Neural cell (in vitro differentiated cells): Measurements from ENCODE around the gene IDE. TPM values are rescaled to one million over a fixed set of nuclear protein-coding genes. Genes with fewer than 3 reads are reported as not detected.

Source experiments
- H2AFZ ChIP-seq: fragments of 200-600, 300-800 bp; sonication (generic), shearing (Covaris generic); 2 replicates; pipeline ENCODE4 v1.6.0; 2014; ENCODE audit warnings: low read depth, mild to moderate bottlenecking, antibody characterized with exemption, low read length, moderate library complexity
- H3F3A ChIP-seq: fragments of 200-600 bp; shearing (Covaris generic); 2 replicates; pipeline ENCODE4 v1.6.1; 2016; ENCODE audit warnings: mild to moderate bottlenecking, moderate library complexity, mixed read lengths, antibody characterized with exemption, low read length; ENCODE audit not compliant: insufficient read depth, poor library complexity, severe bottlenecking
- H3K27ac ChIP-seq: fragments of 200-600, 300-800 bp; sonication (generic), shearing (Covaris generic); 2 replicates; pipeline ENCODE4 v1.5.1; 2014; ENCODE audit warnings: mild to moderate bottlenecking, low read length, moderate library complexity
- H3K27me3 ChIP-seq: fragments of 300-800, 200-600 bp; sonication (generic), shearing (Covaris generic); 2 replicates; pipeline ENCODE4 v1.6.0; 2014; ENCODE audit warnings: mild to moderate bottlenecking, low read depth, low read length, moderate library complexity; ENCODE audit not compliant: insufficient read depth
- H3K36me3 ChIP-seq: fragments of 300-800, 200-600 bp; sonication (generic), shearing (Covaris generic); 2 replicates; pipeline ENCODE4 v1.5.1; 2014; ENCODE audit warnings: mild to moderate bottlenecking, antibody characterized with exemption, low read length, moderate library complexity; ENCODE audit not compliant: insufficient read depth
- H3K4me2 ChIP-seq: fragments of 300-800, 200-600 bp; sonication (generic), shearing (Covaris generic); 2 replicates; pipeline ENCODE4 v1.6.0; 2014; ENCODE audit warnings: mild to moderate bottlenecking, low read length
- H3K4me3 ChIP-seq: fragments of 300-800, 200-600 bp; sonication (generic), shearing (Covaris generic); 2 replicates; pipeline ENCODE4 v1.5.1; 2014; ENCODE audit warnings: mild to moderate bottlenecking, low read length, moderate library complexity
- H3K79me2 ChIP-seq: fragments of 200-600 bp; shearing (Covaris generic); replicated peaks from 2 replicates; pipeline ENCODE4 v1.6.0; 2014; ENCODE audit warnings: mild to moderate bottlenecking, low read length, moderate library complexity; ENCODE audit not compliant: insufficient read depth
- H3K9ac ChIP-seq: fragments of 300-800, 200-600 bp; sonication (generic), shearing (Covaris generic); 2 replicates; pipeline ENCODE4 v1.6.1; 2016; ENCODE audit warnings: mild to moderate bottlenecking, low read length, mixed read lengths
- H3K9me2 ChIP-seq: fragments of 200-600 bp; shearing (Covaris generic); 2 replicates; pipeline ENCODE4 v1.6.1; 2016; ENCODE audit warnings: mild to moderate bottlenecking, low read length, mixed read lengths; ENCODE audit not compliant: insufficient read depth
- H3K9me3 ChIP-seq: fragments of 200-600, 300-800 bp; sonication (generic), shearing (Covaris generic); 2 replicates; pipeline ENCODE4 v1.6.1; 2016; ENCODE audit warnings: mild to moderate bottlenecking, mixed run types, low read length, moderate library complexity, mixed read lengths
- H4K20me1 ChIP-seq: fragments of 200-600 bp; shearing (Covaris generic); 2 replicates; pipeline ENCODE4 v1.6.1; 2016; ENCODE audit warnings: mild to moderate bottlenecking, mixed run types; ENCODE audit not compliant: insufficient read depth
- EP300 ChIP-seq: fragments of 450-650 bp; conservative IDR thresholded peaks from 2 replicates; pipeline ENCODE4 v1.6.1; 2014; ENCODE audit warnings: antibody characterized with exemption, mild to moderate bottlenecking, moderate library complexity; ENCODE audit not compliant: poor library complexity, severe bottlenecking
- EZH2 ChIP-seq: fragments of 200-600, 300-800 bp; shearing (Covaris generic), sonication (generic); IDR thresholded peaks from 2 replicates; pipeline ENCODE4 v1.6.1; 2014; ENCODE audit warnings: antibody characterized with exemption, low read length, borderline replicate concordance, mild to moderate bottlenecking; ENCODE audit not compliant: insufficient read depth, poor library complexity, severe bottlenecking
- MXI1 ChIP-seq: fragments of 450-650 bp; conservative IDR thresholded peaks from 2 replicates; pipeline ENCODE4 v1.6.1; 2014; ENCODE audit warnings: antibody characterized with exemption, mild to moderate bottlenecking; ENCODE audit not compliant: poor library complexity, severe bottlenecking
- POLR2AphosphoS5 ChIP-seq: IDR thresholded peaks from 2 replicates; pipeline ENCODE4 v1.6.1; 2012
- RAD21 ChIP-seq: fragments of 450-650 bp; conservative IDR thresholded peaks from 2 replicates; pipeline ENCODE4 v1.6.1; 2014; ENCODE audit warnings: antibody characterized with exemption, mild to moderate bottlenecking, moderate library complexity
- SMC3 ChIP-seq: fragments of 450-650 bp; conservative IDR thresholded peaks from 2 replicates; pipeline ENCODE4 v1.6.1; 2014; ENCODE audit warnings: antibody characterized with exemption, mild to moderate bottlenecking, moderate library complexity; ENCODE audit not compliant: poor library complexity
- TAF1 ChIP-seq: IDR thresholded peaks from 2 replicates; pipeline ENCODE4 v1.6.1; 2012; ENCODE audit warnings: low read depth
- polyA plus RNA-seq: library from polyadenylated mRNA; depleted of rRNA; stranded (reverse); fragments of >200 nt; gene quantifications from 2 replicates; pipeline ENCODE4 v1.2.3, GENCODE V29; 2014
- TF ChIP-seq, protein P1 (sequence below): fragments of 450-650 bp; IDR thresholded peaks from 2 replicates; pipeline ENCODE4 v1.5.1; 2014; ENCODE audit warnings: antibody characterized with exemption, mild to moderate bottlenecking, moderate library complexity; ENCODE audit not compliant: poor library complexity, severe bottlenecking
- TF ChIP-seq, protein P2 (sequence below): IDR thresholded peaks from 2 replicates; pipeline ENCODE4 v1.6.1; 2012; ENCODE audit warnings: borderline replicate concordance

The IDE gene
- polyA plus RNA-seq, 1 donor from 2014 or later = 10.4 TPM

DNA sequence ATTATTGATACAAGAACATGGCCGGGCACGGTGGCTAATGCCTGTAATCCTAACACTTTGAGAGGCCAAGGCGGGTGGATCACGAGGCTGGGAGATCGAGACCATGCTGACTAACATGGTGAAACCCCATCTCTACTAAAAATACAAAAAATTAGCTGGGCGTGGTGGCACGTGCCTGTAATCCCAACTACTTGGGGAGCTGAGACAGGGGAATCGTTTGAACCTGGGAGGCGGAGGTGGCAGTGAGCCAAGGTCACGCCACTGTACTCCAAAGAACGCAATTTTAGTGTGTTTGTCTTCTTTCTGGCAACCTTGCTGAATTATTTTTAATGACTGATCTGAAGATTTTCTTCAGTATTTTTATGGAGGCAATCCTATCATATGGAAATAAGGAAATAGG lies 46.2 kb downstream of the IDE start:
- Histone ChIP-seq H3K4me2 (no peak overlapping the region), H3K27me3 (no peaks in the 10 kb centered on the region), H3K79me2 (no peaks in the 10 kb centered on the region), H3K27ac (no peak overlapping the region), H3K9ac (no peak overlapping the region), H3F3A (no peaks in the 10 kb centered on the region), H3K36me3 (no peaks in the 10 kb centered on the region), H3K9me2 (no peaks in the 10 kb centered on the region), H3K9me3 (no peaks in the 10 kb centered on the region), H2AFZ (no peak overlapping the region), H3K4me3 (no peak overlapping the region), H4K20me1 (no peaks in the 10 kb centered on the region)
- TF ChIP-seq SMC3 (no peak), MXI1 (no peak), EZH2 (no peak)

DNA sequence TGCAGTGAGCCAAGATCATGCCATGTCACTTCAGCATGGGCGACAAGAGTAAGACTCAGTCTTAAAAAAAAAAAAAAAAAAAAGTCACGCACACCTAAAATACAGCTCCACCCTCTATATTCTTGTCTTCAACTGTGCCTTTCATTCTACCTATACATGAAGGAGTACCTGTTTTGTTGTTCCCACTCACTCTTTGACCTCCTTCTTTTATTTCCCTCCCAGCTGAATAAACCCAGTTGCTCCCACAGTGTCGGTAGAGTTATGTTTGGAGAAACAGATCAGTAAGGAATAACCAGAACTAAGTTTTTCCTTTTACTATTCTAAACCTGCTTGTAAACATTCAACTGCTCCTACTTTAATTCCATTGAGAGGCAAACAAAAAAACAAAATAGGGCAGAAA lies 50.3 kb downstream of the IDE start:
- no peaks in the 10 kb centered on the region for H3K36me3 ChIP-seq
- H2AFZ ChIP-seq = no peak overlapping the region
- H3K4me3 ChIP-seq = no peak overlapping the region
- no peaks in the 10 kb centered on the region for H3K27me3 ChIP-seq
- H3K27ac ChIP-seq = no peak overlapping the region
- H3K79me2 ChIP-seq = no peaks in the 10 kb centered on the region
- H3K4me2 ChIP-seq = no peak overlapping the region
- H4K20me1 ChIP-seq = no peaks in the 10 kb centered on the region
- H3F3A ChIP-seq = no peaks in the 10 kb centered on the region
- H3K9ac ChIP-seq = no peak overlapping the region
- H3K9me3 ChIP-seq = no peaks in the 10 kb centered on the region
- H3K9me2 ChIP-seq = no peaks in the 10 kb centered on the region
- no peak for TF ChIP-seq TAF1
- TF ChIP-seq, protein P1, sequence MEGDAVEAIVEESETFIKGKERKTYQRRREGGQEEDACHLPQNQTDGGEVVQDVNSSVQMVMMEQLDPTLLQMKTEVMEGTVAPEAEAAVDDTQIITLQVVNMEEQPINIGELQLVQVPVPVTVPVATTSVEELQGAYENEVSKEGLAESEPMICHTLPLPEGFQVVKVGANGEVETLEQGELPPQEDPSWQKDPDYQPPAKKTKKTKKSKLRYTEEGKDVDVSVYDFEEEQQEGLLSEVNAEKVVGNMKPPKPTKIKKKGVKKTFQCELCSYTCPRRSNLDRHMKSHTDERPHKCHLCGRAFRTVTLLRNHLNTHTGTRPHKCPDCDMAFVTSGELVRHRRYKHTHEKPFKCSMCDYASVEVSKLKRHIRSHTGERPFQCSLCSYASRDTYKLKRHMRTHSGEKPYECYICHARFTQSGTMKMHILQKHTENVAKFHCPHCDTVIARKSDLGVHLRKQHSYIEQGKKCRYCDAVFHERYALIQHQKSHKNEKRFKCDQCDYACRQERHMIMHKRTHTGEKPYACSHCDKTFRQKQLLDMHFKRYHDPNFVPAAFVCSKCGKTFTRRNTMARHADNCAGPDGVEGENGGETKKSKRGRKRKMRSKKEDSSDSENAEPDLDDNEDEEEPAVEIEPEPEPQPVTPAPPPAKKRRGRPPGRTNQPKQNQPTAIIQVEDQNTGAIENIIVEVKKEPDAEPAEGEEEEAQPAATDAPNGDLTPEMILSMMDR = no peak
- TF ChIP-seq, protein P2, sequence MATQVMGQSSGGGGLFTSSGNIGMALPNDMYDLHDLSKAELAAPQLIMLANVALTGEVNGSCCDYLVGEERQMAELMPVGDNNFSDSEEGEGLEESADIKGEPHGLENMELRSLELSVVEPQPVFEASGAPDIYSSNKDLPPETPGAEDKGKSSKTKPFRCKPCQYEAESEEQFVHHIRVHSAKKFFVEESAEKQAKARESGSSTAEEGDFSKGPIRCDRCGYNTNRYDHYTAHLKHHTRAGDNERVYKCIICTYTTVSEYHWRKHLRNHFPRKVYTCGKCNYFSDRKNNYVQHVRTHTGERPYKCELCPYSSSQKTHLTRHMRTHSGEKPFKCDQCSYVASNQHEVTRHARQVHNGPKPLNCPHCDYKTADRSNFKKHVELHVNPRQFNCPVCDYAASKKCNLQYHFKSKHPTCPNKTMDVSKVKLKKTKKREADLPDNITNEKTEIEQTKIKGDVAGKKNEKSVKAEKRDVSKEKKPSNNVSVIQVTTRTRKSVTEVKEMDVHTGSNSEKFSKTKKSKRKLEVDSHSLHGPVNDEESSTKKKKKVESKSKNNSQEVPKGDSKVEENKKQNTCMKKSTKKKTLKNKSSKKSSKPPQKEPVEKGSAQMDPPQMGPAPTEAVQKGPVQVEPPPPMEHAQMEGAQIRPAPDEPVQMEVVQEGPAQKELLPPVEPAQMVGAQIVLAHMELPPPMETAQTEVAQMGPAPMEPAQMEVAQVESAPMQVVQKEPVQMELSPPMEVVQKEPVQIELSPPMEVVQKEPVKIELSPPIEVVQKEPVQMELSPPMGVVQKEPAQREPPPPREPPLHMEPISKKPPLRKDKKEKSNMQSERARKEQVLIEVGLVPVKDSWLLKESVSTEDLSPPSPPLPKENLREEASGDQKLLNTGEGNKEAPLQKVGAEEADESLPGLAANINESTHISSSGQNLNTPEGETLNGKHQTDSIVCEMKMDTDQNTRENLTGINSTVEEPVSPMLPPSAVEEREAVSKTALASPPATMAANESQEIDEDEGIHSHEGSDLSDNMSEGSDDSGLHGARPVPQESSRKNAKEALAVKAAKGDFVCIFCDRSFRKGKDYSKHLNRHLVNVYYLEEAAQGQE = no peak
- TF ChIP-seq POLR2AphosphoS5 = no peak
- TF ChIP-seq SMC3 = no peak
- no peak for TF ChIP-seq RAD21
- no peak for TF ChIP-seq MXI1
- TF ChIP-seq EP300 = no peak
- TF ChIP-seq EZH2 = no peak
